ENCODE measurements around the gene EPS8L2.

EPS8L2 gene

GRCh38 chr11:747158-748006 lies 41.4 kb downstream of the EPS8L2 start, which contains the start of gene TALDO1:
TSS of gene TALDO1 (plus strand) at chr11:747464. CDS start at chr11:747482, 18 bp downstream.
- in situ Hi-C loops (cut with HindIII; ENCODE audit: low sequenced_read_pairs), result no loop called here

- in situ Hi-C loops (cut with HindIII; ENCODE audit: low sequenced_read_pairs), result no loop called here
These were observed 42.0 kb downstream of the EPS8L2 start for GRCh38 chr11:748007-748359.

GRCh38 chr11:749731-750130 lies 43.7 kb downstream of the EPS8L2 start:
- in situ Hi-C loops (cut with HindIII; ENCODE audit: low sequenced_read_pairs), result loop anchor here (25.0 kb wide), 1 partner anchor 87 kb away; no protein-coding TSS in a partner anchor

- in situ Hi-C loops (cut with HindIII; ENCODE audit: low sequenced_read_pairs), result loop anchor here (25.0 kb wide), 1 partner anchor 98 kb away; no protein-coding TSS in a partner anchor
These were observed 54.2 kb downstream of the EPS8L2 start for GRCh38 chr11:760236-760635.

- in situ Hi-C loops (cut with HindIII; ENCODE audit: low sequenced_read_pairs), result loop anchor here (25.0 kb wide), 1 partner anchor 99 kb away; no protein-coding TSS in a partner anchor
These were observed 55.6 kb downstream of the EPS8L2 start for GRCh38 chr11:761526-762108.

- in situ Hi-C loops (cut with HindIII; ENCODE audit: low sequenced_read_pairs), result loop anchor here (25.0 kb wide), 1 partner anchor 100 kb away; no protein-coding TSS in a partner anchor
These were observed 56.5 kb downstream of the EPS8L2 start for GRCh38 chr11:762421-763072.

- in situ Hi-C loops (cut with HindIII; ENCODE audit: low sequenced_read_pairs), result loop anchor here (25.0 kb wide), 1 partner anchor 101 kb away; no protein-coding TSS in a partner anchor
These were observed 57.0 kb downstream of the EPS8L2 start for GRCh38 chr11:763073-763463.

- in situ Hi-C loops (cut with HindIII; ENCODE audit: low sequenced_read_pairs), result loop anchor here (25.0 kb wide), 1 partner anchor 101 kb away; no protein-coding TSS in a partner anchor
These were observed 57.7 kb downstream of the EPS8L2 start for GRCh38 chr11:763549-764321.

GRCh38 chr11:764322-765024 lies 58.4 kb downstream of the EPS8L2 start:
- in situ Hi-C loops (cut with HindIII; ENCODE audit: low sequenced_read_pairs), result loop anchor here (25.0 kb wide), 1 partner anchor 102 kb away; no protein-coding TSS in a partner anchor

- in situ Hi-C loops (cut with HindIII; ENCODE audit: low sequenced_read_pairs), result loop anchor here (25.0 kb wide), 1 partner anchor 103 kb away; no protein-coding TSS in a partner anchor
These were observed 59.2 kb downstream of the EPS8L2 start for GRCh38 chr11:765025-765801.

GRCh38 chr11:765802-766091 lies 59.7 kb downstream of the EPS8L2 start:
- in situ Hi-C loops (cut with HindIII; ENCODE audit: low sequenced_read_pairs), result loop anchor here (25.0 kb wide), 1 partner anchor 103 kb away; no protein-coding TSS in a partner anchor

GRCh38 chr11:766106-766935 lies 60.3 kb downstream of the EPS8L2 start:
- in situ Hi-C loops (cut with HindIII; ENCODE audit: low sequenced_read_pairs), result loop anchor here (25.0 kb wide), 1 partner anchor 104 kb away; no protein-coding TSS in a partner anchor

GRCh38 chr11:766936-767210 lies 60.8 kb downstream of the EPS8L2 start:
- in situ Hi-C loops (cut with HindIII; ENCODE audit: low sequenced_read_pairs), result loop anchor here (25.0 kb wide), 1 partner anchor 105 kb away; no protein-coding TSS in a partner anchor

- in situ Hi-C loops (cut with HindIII; ENCODE audit: low sequenced_read_pairs), result loop anchor here (25.0 kb wide), 1 partner anchor 105 kb away; no protein-coding TSS in a partner anchor
These were observed 61.2 kb downstream of the EPS8L2 start for GRCh38 chr11:767238-767637.

- in situ Hi-C loops (cut with HindIII; ENCODE audit: low sequenced_read_pairs), result loop anchor here (25.0 kb wide), 1 partner anchor 108 kb away; no protein-coding TSS in a partner anchor
These were observed 64.0 kb downstream of the EPS8L2 start for GRCh38 chr11:769887-770641.

- in situ Hi-C loops (cut with HindIII; ENCODE audit: low sequenced_read_pairs), result loop anchor here (25.0 kb wide), 1 partner anchor 109 kb away; no protein-coding TSS in a partner anchor
These were observed 64.9 kb downstream of the EPS8L2 start for GRCh38 chr11:770642-771616.
